PFSK-1 (cell line): ENCODE data around the gene FERMT2.

Experiments used
- FOXP2 ChIP-seq: optimal IDR thresholded peaks from 2 replicates; pipeline ENCODE3; 2011; ENCODE audit warnings: borderline replicate concordance, control low read depth, inconsistent platforms; ENCODE audit not compliant: insufficient read depth; ENCODE audit errors: extremely low read length, extremely low read depth
- POLR2AphosphoS5 ChIP-seq: IDR thresholded peaks from 2 replicates; pipeline ENCODE4 v1.6.1; 2012; ENCODE audit warnings: low read depth, mild to moderate bottlenecking, control low read depth, low read length, moderate library complexity
- SIN3A ChIP-seq: IDR thresholded peaks from 2 replicates; pipeline ENCODE4 v1.6.1; 2012; ENCODE audit warnings: mild to moderate bottlenecking, low read length, moderate library complexity, borderline replicate concordance; ENCODE audit not compliant: insufficient read depth
- TAF1 ChIP-seq: IDR thresholded peaks from 2 replicates; pipeline ENCODE4 v1.6.1; 2012; ENCODE audit warnings: low read length, control low read depth, borderline replicate concordance; ENCODE audit not compliant: insufficient read depth
- TF ChIP-seq, protein P1 (sequence below), 2 experiments: IDR thresholded peaks; 2 replicates each; pipeline versions ENCODE4 v1.6.1 to v1.8.0; 2011 to 2012; ENCODE audit warnings: low read depth in 2 of 2, low read length in 2 of 2, control low read depth in 1 of 2, inconsistent platforms in 1 of 2, mild to moderate bottlenecking in 1 of 2, moderate library complexity in 1 of 2; ENCODE audit not compliant: insufficient read depth in 1 of 2

DNA sequence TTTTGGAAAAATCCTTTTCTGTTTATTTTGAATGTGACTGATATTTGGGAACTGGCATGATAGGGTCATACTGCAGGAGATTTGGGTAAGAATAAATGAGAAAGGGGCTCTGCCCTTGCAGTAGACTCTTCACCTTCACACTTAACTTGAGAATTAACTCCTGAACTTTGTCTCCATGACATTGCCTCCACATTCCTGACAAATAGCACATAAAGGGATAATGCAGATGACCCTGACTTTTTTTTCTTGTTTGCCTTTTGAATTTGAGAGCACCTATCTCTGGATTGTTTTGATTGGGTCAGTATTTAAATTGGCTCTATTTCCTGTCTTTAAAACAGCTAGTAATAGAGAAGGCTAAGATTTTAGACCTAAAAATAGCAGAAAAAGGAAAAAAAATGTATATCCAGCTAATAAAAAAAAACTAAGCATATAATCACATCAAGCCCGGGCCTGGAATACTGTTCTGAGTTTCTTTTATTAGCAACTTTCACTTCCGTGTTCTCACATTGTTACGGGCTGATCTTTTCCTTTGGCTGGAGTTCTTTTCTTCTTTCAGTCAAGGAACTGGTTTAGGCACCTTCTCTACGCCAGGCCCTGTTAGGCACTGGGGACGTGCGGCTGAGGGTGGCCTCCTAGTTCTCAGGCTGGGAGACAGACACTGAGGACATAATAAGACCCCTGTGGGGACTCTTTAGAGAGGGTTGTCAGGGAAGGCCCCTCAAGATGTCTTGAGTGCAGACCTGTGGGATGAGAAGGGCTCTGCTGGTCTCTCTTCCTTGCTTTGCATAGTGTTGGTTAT, 106.4 kb downstream of the FERMT2 start:
- TF ChIP-seq POLR2AphosphoS5: no peak
- TF ChIP-seq TAF1: no peak
- no peak for TF ChIP-seq SIN3A
- TF ChIP-seq, protein P1, sequence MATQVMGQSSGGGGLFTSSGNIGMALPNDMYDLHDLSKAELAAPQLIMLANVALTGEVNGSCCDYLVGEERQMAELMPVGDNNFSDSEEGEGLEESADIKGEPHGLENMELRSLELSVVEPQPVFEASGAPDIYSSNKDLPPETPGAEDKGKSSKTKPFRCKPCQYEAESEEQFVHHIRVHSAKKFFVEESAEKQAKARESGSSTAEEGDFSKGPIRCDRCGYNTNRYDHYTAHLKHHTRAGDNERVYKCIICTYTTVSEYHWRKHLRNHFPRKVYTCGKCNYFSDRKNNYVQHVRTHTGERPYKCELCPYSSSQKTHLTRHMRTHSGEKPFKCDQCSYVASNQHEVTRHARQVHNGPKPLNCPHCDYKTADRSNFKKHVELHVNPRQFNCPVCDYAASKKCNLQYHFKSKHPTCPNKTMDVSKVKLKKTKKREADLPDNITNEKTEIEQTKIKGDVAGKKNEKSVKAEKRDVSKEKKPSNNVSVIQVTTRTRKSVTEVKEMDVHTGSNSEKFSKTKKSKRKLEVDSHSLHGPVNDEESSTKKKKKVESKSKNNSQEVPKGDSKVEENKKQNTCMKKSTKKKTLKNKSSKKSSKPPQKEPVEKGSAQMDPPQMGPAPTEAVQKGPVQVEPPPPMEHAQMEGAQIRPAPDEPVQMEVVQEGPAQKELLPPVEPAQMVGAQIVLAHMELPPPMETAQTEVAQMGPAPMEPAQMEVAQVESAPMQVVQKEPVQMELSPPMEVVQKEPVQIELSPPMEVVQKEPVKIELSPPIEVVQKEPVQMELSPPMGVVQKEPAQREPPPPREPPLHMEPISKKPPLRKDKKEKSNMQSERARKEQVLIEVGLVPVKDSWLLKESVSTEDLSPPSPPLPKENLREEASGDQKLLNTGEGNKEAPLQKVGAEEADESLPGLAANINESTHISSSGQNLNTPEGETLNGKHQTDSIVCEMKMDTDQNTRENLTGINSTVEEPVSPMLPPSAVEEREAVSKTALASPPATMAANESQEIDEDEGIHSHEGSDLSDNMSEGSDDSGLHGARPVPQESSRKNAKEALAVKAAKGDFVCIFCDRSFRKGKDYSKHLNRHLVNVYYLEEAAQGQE (IDR thresholded peaks at IDR 0.05; ENCODE audit: insufficient read depth in 1 of 2, low read depth in 2 of 2, low read length in 2 of 2): no peak
- no peak for TF ChIP-seq FOXP2
